ENCODE results near the gene UBE2S. TPM values are rescaled to one million over a fixed set of nuclear protein-coding genes. Genes with fewer than 3 reads are reported as not detected.
"Not testable (repeated sequence)": the region's sequence is repeated elsewhere in the genome, so short reads cannot be mapped to it uniquely, and the experiment has no call there.

Gene UBE2S
- total RNA-seq, 2 experiments from 2014 or later = 294 to 307 TPM

- intact Hi-C loops (cut with micrococcal nuclease) = no loop called here
- peaks cover 51% of the 10 kb centered on the region for H3K27me3 Mint-ChIP-seq (ENCODE audit: low read depth)
These were observed 26.9 kb upstream of the UBE2S start for GRCh38 chr19:55434356-55434919.

GRCh38 chr19:55433292-55433691 lies 25.7 kb upstream of the UBE2S start:
- intact Hi-C loops (cut with micrococcal nuclease) = no loop called here
- Mint-ChIP-seq H3K27me3 (ENCODE audit: low read depth) (peaks cover 43% of the 10 kb centered on the region), H3K27ac (no peak overlapping the region), H3K4me3 (no peak overlapping the region), H3K36me3 (ENCODE audit: low read depth) (no peaks in the 10 kb centered on the region), H3K9me3 (no peaks in the 10 kb centered on the region), H3K4me1 (ENCODE audit: low read depth) (no peaks in the 10 kb centered on the region)
- CTCF ChIA-PET = no interaction called here
- DNase-seq = no peak

More at GRCh38 chr19:55434356-55434919, 26.9 kb upstream of the UBE2S start:
- no peak for DNase-seq
- Mint-ChIP-seq H3K9me3 (no peaks in the 10 kb centered on the region), H3K4me1 (ENCODE audit: low read depth) (no peaks in the 10 kb centered on the region), H3K27ac (no peak overlapping the region), H3K4me3 (no peak overlapping the region), H3K36me3 (ENCODE audit: low read depth) (no peaks in the 10 kb centered on the region)
- CTCF ChIA-PET = no interaction called here

GRCh38 chr19:55432241-55432959 lies 24.8 kb upstream of the UBE2S start:
- Mint-ChIP-seq H3K9me3 (no peaks in the 10 kb centered on the region), H3K36me3 (ENCODE audit: low read depth) (no peaks in the 10 kb centered on the region), H3K27me3 (ENCODE audit: low read depth) (peaks cover 38% of the 10 kb centered on the region), H3K4me1 (ENCODE audit: low read depth) (no peaks in the 10 kb centered on the region), H3K27ac (no peak overlapping the region), H3K4me3 (no peak overlapping the region)
- CTCF ChIA-PET = no interaction called here
- intact Hi-C loops (cut with micrococcal nuclease) = no loop called here
- no peak for DNase-seq

- CTCF ChIA-PET = no interaction called here
- Mint-ChIP-seq H3K27me3 (ENCODE audit: low read depth) (peaks cover 28% of the 10 kb centered on the region), H3K9me3 (no peaks in the 10 kb centered on the region), H3K4me1 (ENCODE audit: low read depth) (no peaks in the 10 kb centered on the region), H3K36me3 (ENCODE audit: low read depth) (no peaks in the 10 kb centered on the region), H3K27ac (no peak overlapping the region), H3K4me3 (no peak overlapping the region)
- DNase-seq = no peak
- intact Hi-C loops (cut with micrococcal nuclease) = no loop called here
These were observed 23.6 kb upstream of the UBE2S start for GRCh38 chr19:55431183-55431582.

DNA sequence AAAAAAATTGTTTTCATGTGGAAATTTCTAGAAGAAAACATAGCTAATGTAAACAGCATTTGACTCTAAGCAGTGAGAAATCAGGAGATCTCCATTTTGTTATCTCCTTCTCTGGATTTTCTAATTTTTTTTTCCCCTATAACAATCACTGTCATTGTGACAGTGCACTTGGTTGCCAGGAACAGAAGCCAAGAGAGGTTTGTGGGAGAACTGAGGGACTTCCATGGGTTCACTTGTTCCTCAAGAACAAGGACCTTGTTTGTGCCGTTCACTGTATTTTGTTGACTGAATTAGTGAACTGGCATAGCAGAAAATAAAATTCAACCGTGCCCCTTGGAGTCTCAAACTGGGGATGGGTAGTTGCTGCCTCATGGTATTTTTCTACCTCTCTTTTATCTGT lies 18.5 kb upstream of the UBE2S start:
- Mint-ChIP-seq H3K27ac (no peak overlapping the region), H3K27me3 (ENCODE audit: low read depth) (peaks cover 11% of the 10 kb centered on the region), H3K4me1 (ENCODE audit: low read depth) (peaks cover 8% of the 10 kb centered on the region), H3K4me3 (no peak overlapping the region), H3K36me3 (ENCODE audit: low read depth) (no peaks in the 10 kb centered on the region), H3K9me3 (no peaks in the 10 kb centered on the region)
- DNase-seq = no peak
- intact Hi-C loops (cut with micrococcal nuclease) = no loop called here
- CTCF ChIA-PET = interaction anchor here (0.6 kb wide), 1 partner anchor 69 kb away, joined by 4 read pairs; no protein-coding TSS in a partner anchor

- intact Hi-C loops (cut with micrococcal nuclease) = no loop called here
- Mint-ChIP-seq H3K36me3 (ENCODE audit: low read depth) (no peaks in the 10 kb centered on the region), H3K27ac (no peak overlapping the region), H3K4me1 (ENCODE audit: low read depth) (peaks cover 11% of the 10 kb centered on the region), H3K9me3 (no peaks in the 10 kb centered on the region), H3K27me3 (ENCODE audit: low read depth) (peaks cover 3% of the 10 kb centered on the region), H3K4me3 (no peak overlapping the region)
- CTCF ChIA-PET = no interaction called here
- DNase-seq = no peak
These were observed 16.9 kb upstream of the UBE2S start for GRCh38 chr19:55424518-55424917.

GRCh38 chr19:55423225-55424005 lies 15.8 kb upstream of the UBE2S start:
- CTCF ChIA-PET = no interaction called here
- H3K27ac Mint-ChIP-seq = no peak overlapping the region
- no peaks in the 10 kb centered on the region for H3K9me3 Mint-ChIP-seq
- intact Hi-C loops (cut with micrococcal nuclease) = no loop called here
- H3K4me3 Mint-ChIP-seq = no peak overlapping the region
- H3K27me3 Mint-ChIP-seq (ENCODE audit: low read depth) = no peaks in the 10 kb centered on the region
- no peaks in the 10 kb centered on the region for H3K36me3 Mint-ChIP-seq (ENCODE audit: low read depth)
- H3K4me1 Mint-ChIP-seq (ENCODE audit: low read depth) = peaks cover 11% of the 10 kb centered on the region
- no peak for DNase-seq

DNA sequence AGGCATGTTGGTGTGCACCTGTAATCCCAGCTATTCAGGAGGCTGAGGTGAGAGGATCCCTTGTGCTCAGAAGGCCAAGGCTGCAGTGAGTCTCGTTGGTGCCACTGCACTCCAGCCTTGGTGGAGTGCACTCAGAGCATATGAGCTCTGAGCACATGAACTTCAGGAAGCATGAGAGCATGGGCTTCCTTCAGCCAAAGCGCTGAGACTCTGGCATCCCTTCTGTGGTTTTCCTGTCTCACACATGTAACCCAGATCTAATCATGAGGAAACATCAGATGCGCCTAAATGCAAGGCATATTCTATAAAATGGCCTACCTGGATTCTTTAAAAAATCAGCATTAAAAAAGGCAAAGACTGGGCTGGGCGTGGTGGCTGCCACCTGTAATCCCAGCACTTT lies 13.7 kb upstream of the UBE2S start:
- CTCF ChIA-PET = interaction anchor here (0.6 to 1.6 kb wide), 3 partner anchors 130 to 276 kb away, joined by 3 to 4 read pairs (median 3); no protein-coding TSS in a partner anchor
- H3K4me3 Mint-ChIP-seq; H3K27ac Mint-ChIP-seq; H3K27me3 Mint-ChIP-seq (ENCODE audit: low read depth); H3K36me3 Mint-ChIP-seq (ENCODE audit: low read depth); intact Hi-C loops (cut with micrococcal nuclease); H3K9me3 Mint-ChIP-seq: not testable (repeated sequence)
- peaks cover 13% of the 10 kb centered on the region for H3K4me1 Mint-ChIP-seq (ENCODE audit: low read depth)
- DNase-seq = peak; percentile 23

GRCh38 chr19:55419624-55420236 lies 12.1 kb upstream of the UBE2S start:
- Mint-ChIP-seq H3K27ac (no peak overlapping the region), H3K9me3 (no peaks in the 10 kb centered on the region), H3K4me1 (ENCODE audit: low read depth) (peaks cover 13% of the 10 kb centered on the region), H3K36me3 (ENCODE audit: low read depth) (no peaks in the 10 kb centered on the region), H3K4me3 (no peak overlapping the region), H3K27me3 (ENCODE audit: low read depth) (no peaks in the 10 kb centered on the region)
- CTCF ChIA-PET = interaction anchor here (0.6 to 3.4 kb wide), 7 partner anchors 10 to 279 kb away, joined by 3 to 13 read pairs (median 4); no protein-coding TSS in a partner anchor
- no peak for DNase-seq
- intact Hi-C loops (cut with micrococcal nuclease) = no loop called here

- Mint-ChIP-seq H3K27me3 (ENCODE audit: low read depth) (no peaks in the 10 kb centered on the region), H3K4me3 (no peak overlapping the region), H3K9me3 (no peaks in the 10 kb centered on the region), H3K27ac (no peak overlapping the region), H3K36me3 (ENCODE audit: low read depth) (no peaks in the 10 kb centered on the region), H3K4me1 (ENCODE audit: low read depth) (peaks cover 13% of the 10 kb centered on the region)
- intact Hi-C loops (cut with micrococcal nuclease) = no loop called here
- CTCF ChIA-PET = interaction anchor here (0.8 to 3.4 kb wide), 7 partner anchors 9 to 279 kb away, joined by 3 to 13 read pairs (median 3); no protein-coding TSS in a partner anchor
- DNase-seq = no peak
These were observed 11.5 kb upstream of the UBE2S start for GRCh38 chr19:55419103-55419502.

- Mint-ChIP-seq H3K36me3 (ENCODE audit: low read depth) (no peaks in the 10 kb centered on the region), H3K4me1 (ENCODE audit: low read depth) (peaks cover 13% of the 10 kb centered on the region), H3K27ac (no peak overlapping the region), H3K9me3 (no peaks in the 10 kb centered on the region), H3K27me3 (ENCODE audit: low read depth) (no peaks in the 10 kb centered on the region), H3K4me3 (no peak overlapping the region)
- intact Hi-C loops (cut with micrococcal nuclease) = loop anchor here (1.0 kb wide), 2 partner anchors 206 to 277 kb away; no protein-coding TSS in a partner anchor
- DNase-seq = peak; percentile 73
- CTCF ChIA-PET = interaction anchor here (0.5 to 3.4 kb wide), 10 partner anchors 10 to 1144 kb away, joined by 3 to 13 read pairs (median 4); partner anchors contain the start of gene TMEM238
These were observed 10.6 kb upstream of the UBE2S start for GRCh38 chr19:55418185-55418584.

GRCh38 chr19:55410168-55410567 lies 2.6 kb upstream of the UBE2S start:
- Mint-ChIP-seq H3K9me3 (peaks cover 4% of the 10 kb centered on the region), H3K4me1 (ENCODE audit: low read depth) (peaks cover 25% of the 10 kb centered on the region), H3K36me3 (ENCODE audit: low read depth) (peaks cover 24% of the 10 kb centered on the region), H3K27me3 (ENCODE audit: low read depth) (no peaks in the 10 kb centered on the region), H3K4me3 (no peak overlapping the region), H3K27ac (no peak overlapping the region)
- DNase-seq = no peak
- CTCF ChIA-PET = interaction anchor here (1.5 kb wide), 1 partner anchor 118 kb away, joined by 4 read pairs; no protein-coding TSS in a partner anchor
- intact Hi-C loops (cut with micrococcal nuclease) = no loop called here

Data from activated naive CD4-positive, alpha-beta T cell treated with anti-CD3 and anti-CD28 coated beads for 36 hours (primary cell).